ENCODE data around the gene NKX2-1. TPM values are rescaled to one million over a fixed set of nuclear protein-coding genes. Genes with fewer than 3 reads are reported as not detected.

The NKX2-1 gene
- total RNA-seq, 1 donor from 2014 or later, result not detected

GRCh38 chr14:36514278-36515104 is 5.5 kb downstream of the NKX2-1 start:
- no peak for DNase-seq
- Mint-ChIP-seq H3K4me1 (ENCODE audit: low read depth, unreplicated experiment) (peaks cover 6% of the 10 kb centered on the region), H3K36me3 (ENCODE audit: unreplicated experiment) (no peaks in the 10 kb centered on the region), H3K27ac (ENCODE audit: unreplicated experiment) (no peak overlapping the region), H3K4me3 (ENCODE audit: unreplicated experiment) (peak overlapping the region; percentile 63), H3K9me3 (ENCODE audit: unreplicated experiment) (peaks cover 27% of the 10 kb centered on the region), H3K27me3 (ENCODE audit: unreplicated experiment) (peaks cover 49% of the 10 kb centered on the region)
- TF ChIP-seq, protein P1, sequence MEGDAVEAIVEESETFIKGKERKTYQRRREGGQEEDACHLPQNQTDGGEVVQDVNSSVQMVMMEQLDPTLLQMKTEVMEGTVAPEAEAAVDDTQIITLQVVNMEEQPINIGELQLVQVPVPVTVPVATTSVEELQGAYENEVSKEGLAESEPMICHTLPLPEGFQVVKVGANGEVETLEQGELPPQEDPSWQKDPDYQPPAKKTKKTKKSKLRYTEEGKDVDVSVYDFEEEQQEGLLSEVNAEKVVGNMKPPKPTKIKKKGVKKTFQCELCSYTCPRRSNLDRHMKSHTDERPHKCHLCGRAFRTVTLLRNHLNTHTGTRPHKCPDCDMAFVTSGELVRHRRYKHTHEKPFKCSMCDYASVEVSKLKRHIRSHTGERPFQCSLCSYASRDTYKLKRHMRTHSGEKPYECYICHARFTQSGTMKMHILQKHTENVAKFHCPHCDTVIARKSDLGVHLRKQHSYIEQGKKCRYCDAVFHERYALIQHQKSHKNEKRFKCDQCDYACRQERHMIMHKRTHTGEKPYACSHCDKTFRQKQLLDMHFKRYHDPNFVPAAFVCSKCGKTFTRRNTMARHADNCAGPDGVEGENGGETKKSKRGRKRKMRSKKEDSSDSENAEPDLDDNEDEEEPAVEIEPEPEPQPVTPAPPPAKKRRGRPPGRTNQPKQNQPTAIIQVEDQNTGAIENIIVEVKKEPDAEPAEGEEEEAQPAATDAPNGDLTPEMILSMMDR (IDR thresholded peaks at IDR 0.05; ENCODE audit: partially characterized antibody, unreplicated experiment), result no peak

- Mint-ChIP-seq H3K27me3 (ENCODE audit: unreplicated experiment) (peaks cover 53% of the 10 kb centered on the region), H3K9me3 (ENCODE audit: unreplicated experiment) (peaks cover 27% of the 10 kb centered on the region), H3K4me3 (ENCODE audit: unreplicated experiment) (peak overlapping the region; percentile 63), H3K27ac (ENCODE audit: unreplicated experiment) (no peak overlapping the region), H3K36me3 (ENCODE audit: unreplicated experiment) (no peaks in the 10 kb centered on the region), H3K4me1 (ENCODE audit: low read depth, unreplicated experiment) (peaks cover 7% of the 10 kb centered on the region)
- TF ChIP-seq, protein P1 (IDR thresholded peaks at IDR 0.05; ENCODE audit: partially characterized antibody, unreplicated experiment), result no peak
- DNase-seq, result peak; percentile 54
These were observed 6.4 kb downstream of the NKX2-1 start for GRCh38 chr14:36513451-36514277.

- no peak for DNase-seq
- no peak overlapping the region for H3K27ac Mint-ChIP-seq (ENCODE audit: unreplicated experiment)
- TF ChIP-seq, protein P1 (IDR thresholded peaks at IDR 0.05; ENCODE audit: partially characterized antibody, unreplicated experiment), result no peak
- H3K27me3 Mint-ChIP-seq (ENCODE audit: unreplicated experiment), result peaks cover 54% of the 10 kb centered on the region
- H3K4me1 Mint-ChIP-seq (ENCODE audit: low read depth, unreplicated experiment), result peaks cover 7% of the 10 kb centered on the region
- peak overlapping the region; percentile 46 for H3K4me3 Mint-ChIP-seq (ENCODE audit: unreplicated experiment)
- peaks cover 28% of the 10 kb centered on the region for H3K9me3 Mint-ChIP-seq (ENCODE audit: unreplicated experiment)
- no peaks in the 10 kb centered on the region for H3K36me3 Mint-ChIP-seq (ENCODE audit: unreplicated experiment)
These were observed 7.0 kb downstream of the NKX2-1 start for GRCh38 chr14:36513012-36513420.

- Mint-ChIP-seq H3K36me3 (ENCODE audit: unreplicated experiment) (peaks cover 4% of the 10 kb centered on the region), H3K27me3 (ENCODE audit: unreplicated experiment) (peaks cover 59% of the 10 kb centered on the region), H3K4me3 (ENCODE audit: unreplicated experiment) (no peak overlapping the region), H3K27ac (ENCODE audit: unreplicated experiment) (no peak overlapping the region), H3K4me1 (ENCODE audit: low read depth, unreplicated experiment) (peaks cover 7% of the 10 kb centered on the region), H3K9me3 (ENCODE audit: unreplicated experiment) (peaks cover 32% of the 10 kb centered on the region)
- DNase-seq, result no peak
- TF ChIP-seq, protein P1 (IDR thresholded peaks at IDR 0.05; ENCODE audit: partially characterized antibody, unreplicated experiment), result no peak
These were observed 7.4 kb downstream of the NKX2-1 start for GRCh38 chr14:36512585-36513003.

Data from glutamatergic neuron (in vitro differentiated cells).